Subcutaneous abdominal adipose tissue (tissue), 5 donors: ENCODE measurements around the gene PRDX4.

ENCODE experiments used
- H3K27ac ChIP-seq: one replicate; pipeline ENCODE4 v1.7.0; 2013; ENCODE audit warnings: low read depth, mild to moderate bottlenecking, inconsistent platforms, low read length, moderate library complexity
- H3K27me3 ChIP-seq, 5 donors: one replicate each; pipeline ENCODE4 v1.7.0; 2013; ENCODE audit warnings: low read length in 5 of 5, inconsistent platforms in 1 of 5; ENCODE audit not compliant: control insufficient read depth in 5 of 5, insufficient read depth in 4 of 5
- H3K36me3 ChIP-seq, 5 donors: one replicate each; pipeline ENCODE4 v1.7.0; 2013; ENCODE audit warnings: low read length in 5 of 5; ENCODE audit not compliant: control insufficient read depth in 5 of 5, insufficient read depth in 5 of 5
- H3K4me1 ChIP-seq, 5 donors: one replicate each; pipeline ENCODE4 v1.7.0; 2013; ENCODE audit warnings: low read length in 5 of 5, mild to moderate bottlenecking in 3 of 5, moderate library complexity in 1 of 5; ENCODE audit not compliant: control insufficient read depth in 5 of 5, insufficient read depth in 5 of 5
- H3K4me3 ChIP-seq, 5 donors: one replicate each; pipeline ENCODE4 v1.7.0; 2013; ENCODE audit warnings: low read length in 5 of 5, low read depth in 1 of 5
- H3K9ac ChIP-seq, 5 donors: one replicate each; pipeline ENCODE4 v1.7.0; 2013; ENCODE audit warnings: low read length in 5 of 5, mild to moderate bottlenecking in 4 of 5, moderate library complexity in 3 of 5
- H3K9me3 ChIP-seq, 5 donors: one replicate each; pipeline ENCODE4 v1.7.0; 2013; ENCODE audit warnings: low read length in 5 of 5; ENCODE audit not compliant: control insufficient read depth in 5 of 5
- donor health status: healthy.
- donor health status: healthy.
- donor health status: healthy.
- donor health status: healthy.
- donor health status: healthy.

Gene PRDX4

DNA sequence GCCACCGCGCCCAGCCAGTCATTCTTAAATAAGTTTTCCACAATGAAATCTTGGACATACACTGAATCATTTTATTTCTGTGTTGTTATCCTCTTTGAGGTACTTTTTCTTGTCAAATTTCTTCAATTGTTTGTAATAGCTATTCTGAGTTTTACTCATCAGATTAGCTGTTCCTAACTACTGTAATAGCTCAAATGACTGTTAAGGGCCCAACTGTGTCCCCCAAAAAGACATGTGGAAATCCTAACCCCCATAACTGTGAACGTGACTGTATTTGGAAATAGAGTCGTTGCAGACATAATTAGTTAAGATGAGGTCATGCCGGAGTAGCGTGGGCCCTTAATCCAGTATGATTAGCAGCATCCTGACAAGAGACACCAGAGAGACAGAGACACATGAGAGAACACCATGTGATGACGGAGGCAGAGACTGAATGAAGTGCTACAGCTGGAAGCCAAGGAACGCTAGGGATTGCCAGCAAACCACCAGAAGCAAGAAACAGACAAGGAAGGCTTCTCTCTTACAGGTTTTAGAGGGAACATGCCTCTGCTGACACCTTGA lies 52.9 kb downstream of the PRDX4 start:
- Histone ChIP-seq H3K4me3 (no peak overlapping the region), H3K4me1 (no peaks in the 10 kb centered on the region), H3K27ac (no peak overlapping the region), H3K36me3 (peaks cover 18 to 63% (median 40%) of the 10 kb centered on the region in 5 donors), H3K9me3 (no peaks in the 10 kb centered on the region), H3K9ac (no peak overlapping the region), H3K27me3 (peaks cover 0 to under 1% (median 0%) of the 10 kb centered on the region in 5 donors)

DNA sequence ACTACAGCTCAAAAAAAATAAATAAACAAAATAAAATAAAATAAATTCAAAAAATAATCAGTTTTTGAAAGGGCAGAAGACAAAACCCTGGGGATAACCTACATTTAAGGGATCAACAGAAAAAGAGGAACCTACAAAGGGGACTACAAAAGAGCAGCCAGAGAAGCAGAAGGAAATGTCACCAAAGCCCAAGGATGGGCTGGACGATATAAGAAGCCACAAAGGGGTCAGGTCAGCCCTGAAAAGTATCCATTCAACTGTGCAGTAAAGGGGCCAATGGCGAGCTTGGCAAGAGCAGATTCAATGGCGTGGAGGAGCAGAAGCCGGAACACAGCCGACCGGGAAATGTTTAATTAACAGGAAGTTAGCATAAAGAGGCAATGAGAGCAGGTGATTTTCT lies 58.9 kb downstream of the PRDX4 start:
- H3K4me1 ChIP-seq = no peaks in the 10 kb centered on the region
- H3K36me3 ChIP-seq = peaks cover 20 to 62% (median 35%) of the 10 kb centered on the region in 5 donors
- no peak overlapping the region for H3K4me3 ChIP-seq
- no peak overlapping the region for H3K9ac ChIP-seq
- no peaks in the 10 kb centered on the region for H3K27me3 ChIP-seq
- H3K9me3 ChIP-seq = no peaks in the 10 kb centered on the region
- H3K27ac ChIP-seq = no peak overlapping the region

DNA sequence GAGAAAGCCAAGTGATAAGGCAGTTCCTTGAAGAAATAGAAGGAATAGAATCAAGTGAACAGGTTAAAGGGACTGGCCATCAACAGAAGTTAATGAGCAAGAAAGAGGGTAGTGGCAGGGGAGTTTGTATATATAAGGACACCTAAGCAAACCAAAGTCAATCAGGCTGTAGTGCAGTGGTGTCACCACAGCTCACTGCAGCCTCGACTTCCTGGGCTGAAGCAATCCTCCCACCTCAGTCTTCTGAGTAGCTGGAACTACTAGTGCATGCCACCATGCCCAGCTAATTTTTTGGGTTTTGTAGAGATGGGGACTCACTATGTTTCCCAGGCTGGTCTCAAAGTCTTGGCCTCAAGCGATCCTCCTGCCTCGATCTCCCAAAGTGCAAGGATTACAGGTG lies 59.9 kb downstream of the PRDX4 start:
- Histone ChIP-seq H3K27me3 (no peaks in the 10 kb centered on the region), H3K4me3 (no peak overlapping the region), H3K4me1 (no peaks in the 10 kb centered on the region), H3K9ac (no peak overlapping the region), H3K27ac (no peak overlapping the region), H3K36me3 (peaks cover 19 to 59% (median 32%) of the 10 kb centered on the region in 5 donors), H3K9me3 (no peaks in the 10 kb centered on the region)

DNA sequence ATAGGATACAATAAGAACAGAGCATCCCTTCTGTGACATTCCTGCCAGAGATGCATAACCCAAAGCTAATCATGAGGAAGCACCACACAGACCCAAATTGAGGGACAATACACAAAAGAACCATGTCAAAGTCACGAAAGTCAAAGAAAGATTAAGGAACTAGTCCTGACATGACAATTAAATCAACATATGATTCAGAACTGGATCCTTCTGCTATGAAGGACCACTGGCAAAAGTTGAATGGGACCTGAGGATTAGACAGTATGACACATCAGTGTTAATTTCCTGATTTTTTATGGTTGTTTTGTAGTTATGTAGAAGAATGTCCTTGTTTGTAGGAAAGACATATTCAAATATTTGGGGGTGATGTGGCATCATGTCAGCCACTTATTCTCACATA lies 61.9 kb downstream of the PRDX4 start:
- H3K36me3 ChIP-seq = peaks cover 23 to 44% (median 27%) of the 10 kb centered on the region in 5 donors
- no peaks in the 10 kb centered on the region for H3K9me3 ChIP-seq
- H3K9ac ChIP-seq = no peak overlapping the region
- no peak overlapping the region for H3K4me3 ChIP-seq
- no peaks in the 10 kb centered on the region for H3K4me1 ChIP-seq
- no peak overlapping the region for H3K27ac ChIP-seq
- H3K27me3 ChIP-seq = no peaks in the 10 kb centered on the region

DNA sequence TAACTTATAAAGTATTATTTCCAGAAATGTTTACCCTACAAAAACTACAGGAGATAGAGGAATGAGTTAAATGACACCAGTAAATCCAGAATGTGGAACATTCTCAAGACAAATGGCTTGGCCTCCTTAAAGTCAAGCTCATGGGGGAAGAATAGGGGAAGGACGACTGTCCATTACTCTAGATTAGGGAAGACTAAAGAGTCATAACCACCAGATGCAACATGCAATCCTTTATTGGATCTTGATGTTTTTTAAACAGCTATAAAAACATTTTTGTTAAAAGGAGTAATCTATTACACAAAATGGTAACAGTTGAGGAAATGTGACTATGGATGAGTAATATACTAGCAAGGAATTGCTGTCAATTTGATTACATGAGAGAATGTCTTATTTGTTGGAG lies 64.7 kb downstream of the PRDX4 start:
- Histone ChIP-seq H3K27ac (no peak overlapping the region), H3K27me3 (no peaks in the 10 kb centered on the region), H3K9ac (no peak overlapping the region), H3K9me3 (no peaks in the 10 kb centered on the region), H3K36me3 (peaks cover 18 to 35% (median 22%) of the 10 kb centered on the region in 5 donors), H3K4me1 (no peaks in the 10 kb centered on the region), H3K4me3 (no peak overlapping the region)

GRCh38 chrX:23732704-23733103 lies 65.4 kb downstream of the PRDX4 start:
- H3K4me3 ChIP-seq = no peak overlapping the region
- H3K36me3 ChIP-seq = peaks cover 15 to 29% (median 22%) of the 10 kb centered on the region in 5 donors
- H3K27ac ChIP-seq = no peak overlapping the region
- H3K9me3 ChIP-seq = no peaks in the 10 kb centered on the region
- no peaks in the 10 kb centered on the region for H3K4me1 ChIP-seq
- no peak overlapping the region for H3K9ac ChIP-seq
- no peaks in the 10 kb centered on the region for H3K27me3 ChIP-seq
